Mesothelial cell of epicardium (in vitro differentiated cells): ENCODE measurements around the gene RIPOR3. TPM values are rescaled to one million over a fixed set of nuclear protein-coding genes. Genes with fewer than 3 reads are reported as not detected.

ENCODE experiments used
- DNase-seq, 2 experiments: peaks; one replicate each; pipeline ENCODE4 v3.0.0; 2021; ENCODE audit warnings: low spot score in 2 of 2; ENCODE audit not compliant: unreplicated experiment in 2 of 2
- H3K27ac Mint-ChIP-seq: 2 replicates; pipeline ENCODE4 v1.8.0; 2021; ENCODE audit warnings: mixed read lengths
- H3K27me3 Mint-ChIP-seq: 2 replicates; pipeline ENCODE4 v1.8.0; 2021; ENCODE audit warnings: low read depth, mixed read lengths
- H3K36me3 Mint-ChIP-seq: 2 replicates; pipeline ENCODE4 v1.8.0; 2021; ENCODE audit warnings: mixed read lengths
- H3K4me1 Mint-ChIP-seq: 2 replicates; pipeline ENCODE4 v1.8.0; 2021; ENCODE audit warnings: mixed read lengths
- H3K4me3 Mint-ChIP-seq: 2 replicates; pipeline ENCODE4 v1.8.0; 2021; ENCODE audit warnings: mild to moderate bottlenecking, moderate library complexity, mixed read lengths
- H3K9me3 Mint-ChIP-seq: 2 replicates; pipeline ENCODE4 v1.8.0; 2021; ENCODE audit warnings: mixed read lengths
- total RNA-seq: library from RNA; stranded (reverse); gene quantifications from 3 replicates; pipeline ENCODE4 v1.2.1, GENCODE V29; 2021
- TF ChIP-seq, protein P1 (sequence below): fragments of 200-600 bp; sonication (generic); IDR thresholded peaks from one replicate; pipeline ENCODE4 v1.5.0; 2021; ENCODE audit warnings: antibody characterized with exemption; ENCODE audit not compliant: unreplicated experiment

Gene RIPOR3
- total RNA-seq, 1 donor from 2014 or later, result 18.8 TPM

DNA sequence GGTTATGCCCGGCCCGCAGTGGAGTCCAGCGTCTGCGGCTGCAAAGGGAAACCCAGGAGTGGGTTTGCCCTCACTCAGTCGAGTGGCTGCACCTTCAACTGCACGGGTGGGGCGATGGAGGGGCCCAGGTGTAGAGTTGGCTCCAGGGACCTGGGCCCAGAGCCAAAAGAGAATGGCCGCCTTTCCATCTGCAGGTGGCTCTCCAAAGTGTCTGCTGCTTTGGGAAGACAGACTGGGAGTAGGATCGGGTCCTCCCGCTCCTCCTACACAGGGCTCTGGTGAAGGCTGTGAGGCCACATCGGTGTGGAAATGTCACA lies 101.0 kb downstream of the RIPOR3 start:
- H3K27ac Mint-ChIP-seq, result no peak overlapping the region
- H3K27me3 Mint-ChIP-seq, result no peaks in the 10 kb centered on the region
- H3K9me3 Mint-ChIP-seq, result no peaks in the 10 kb centered on the region
- peaks cover 2% of the 10 kb centered on the region for H3K4me1 Mint-ChIP-seq
- DNase-seq, result no peak
- H3K36me3 Mint-ChIP-seq, result peaks cover 8% of the 10 kb centered on the region
- no peak overlapping the region for H3K4me3 Mint-ChIP-seq
- TF ChIP-seq, protein P1, sequence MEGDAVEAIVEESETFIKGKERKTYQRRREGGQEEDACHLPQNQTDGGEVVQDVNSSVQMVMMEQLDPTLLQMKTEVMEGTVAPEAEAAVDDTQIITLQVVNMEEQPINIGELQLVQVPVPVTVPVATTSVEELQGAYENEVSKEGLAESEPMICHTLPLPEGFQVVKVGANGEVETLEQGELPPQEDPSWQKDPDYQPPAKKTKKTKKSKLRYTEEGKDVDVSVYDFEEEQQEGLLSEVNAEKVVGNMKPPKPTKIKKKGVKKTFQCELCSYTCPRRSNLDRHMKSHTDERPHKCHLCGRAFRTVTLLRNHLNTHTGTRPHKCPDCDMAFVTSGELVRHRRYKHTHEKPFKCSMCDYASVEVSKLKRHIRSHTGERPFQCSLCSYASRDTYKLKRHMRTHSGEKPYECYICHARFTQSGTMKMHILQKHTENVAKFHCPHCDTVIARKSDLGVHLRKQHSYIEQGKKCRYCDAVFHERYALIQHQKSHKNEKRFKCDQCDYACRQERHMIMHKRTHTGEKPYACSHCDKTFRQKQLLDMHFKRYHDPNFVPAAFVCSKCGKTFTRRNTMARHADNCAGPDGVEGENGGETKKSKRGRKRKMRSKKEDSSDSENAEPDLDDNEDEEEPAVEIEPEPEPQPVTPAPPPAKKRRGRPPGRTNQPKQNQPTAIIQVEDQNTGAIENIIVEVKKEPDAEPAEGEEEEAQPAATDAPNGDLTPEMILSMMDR, result no peak

GRCh38 chr20:50589548-50590347 lies 101.6 kb downstream of the RIPOR3 start:
- TF ChIP-seq, protein P1, result no peak
- no peaks in the 10 kb centered on the region for H3K27me3 Mint-ChIP-seq
- H3K4me3 Mint-ChIP-seq, result no peak overlapping the region
- H3K27ac Mint-ChIP-seq, result no peak overlapping the region
- no peaks in the 10 kb centered on the region for H3K4me1 Mint-ChIP-seq
- H3K9me3 Mint-ChIP-seq, result no peaks in the 10 kb centered on the region
- peaks cover 12% of the 10 kb centered on the region for H3K36me3 Mint-ChIP-seq
- DNase-seq, result no peak

DNA sequence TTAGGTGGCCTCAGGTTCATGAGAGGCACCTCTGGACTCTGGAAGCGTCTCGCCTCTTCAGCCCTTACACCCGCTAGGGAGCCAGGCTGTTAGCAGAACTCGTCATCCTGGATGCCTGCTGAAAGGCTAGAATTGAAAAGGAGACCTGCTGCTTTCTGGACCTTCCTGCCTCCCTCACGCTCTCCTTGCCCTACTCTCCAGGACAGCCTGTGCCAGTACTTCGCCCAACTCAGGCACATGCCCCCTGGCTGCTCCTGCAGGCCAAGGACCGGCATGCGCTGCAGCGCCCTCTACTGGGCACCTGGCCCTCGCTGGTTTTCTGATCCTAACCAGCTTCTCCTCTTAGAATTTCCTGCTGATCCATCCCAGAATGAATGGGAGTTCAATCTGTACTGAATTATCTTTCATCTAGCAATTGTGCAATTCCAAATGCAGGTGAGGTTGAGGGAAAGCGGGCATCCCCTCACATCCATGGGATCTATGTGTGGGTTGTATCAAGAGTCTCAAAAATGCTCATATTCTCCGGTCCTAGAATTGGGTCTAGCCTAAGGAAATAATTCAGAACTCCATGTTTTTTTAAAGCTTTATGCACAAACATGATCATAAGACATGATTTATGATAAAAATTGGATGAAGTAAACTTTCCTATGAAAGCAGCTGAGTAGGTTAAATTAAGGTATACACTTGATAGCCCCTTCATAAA lies 103.2 kb downstream of the RIPOR3 start:
- Mint-ChIP-seq H3K4me3 (no peak overlapping the region), H3K27ac (no peak overlapping the region), H3K36me3 (peaks cover 12% of the 10 kb centered on the region), H3K9me3 (no peaks in the 10 kb centered on the region), H3K4me1 (no peaks in the 10 kb centered on the region), H3K27me3 (no peaks in the 10 kb centered on the region)
- TF ChIP-seq, protein P1, result peak; percentile 73
- peak; percentile 53 to 75 for DNase-seq

- Mint-ChIP-seq H3K4me1 (no peaks in the 10 kb centered on the region), H3K27me3 (no peaks in the 10 kb centered on the region), H3K9me3 (no peaks in the 10 kb centered on the region), H3K4me3 (no peak overlapping the region), H3K27ac (no peak overlapping the region), H3K36me3 (peaks cover 12% of the 10 kb centered on the region)
- no peak for DNase-seq
- TF ChIP-seq, protein P1, result no peak
Measured at GRCh38 chr20:50587291-50587961, 103.9 kb downstream of the RIPOR3 start.

DNA sequence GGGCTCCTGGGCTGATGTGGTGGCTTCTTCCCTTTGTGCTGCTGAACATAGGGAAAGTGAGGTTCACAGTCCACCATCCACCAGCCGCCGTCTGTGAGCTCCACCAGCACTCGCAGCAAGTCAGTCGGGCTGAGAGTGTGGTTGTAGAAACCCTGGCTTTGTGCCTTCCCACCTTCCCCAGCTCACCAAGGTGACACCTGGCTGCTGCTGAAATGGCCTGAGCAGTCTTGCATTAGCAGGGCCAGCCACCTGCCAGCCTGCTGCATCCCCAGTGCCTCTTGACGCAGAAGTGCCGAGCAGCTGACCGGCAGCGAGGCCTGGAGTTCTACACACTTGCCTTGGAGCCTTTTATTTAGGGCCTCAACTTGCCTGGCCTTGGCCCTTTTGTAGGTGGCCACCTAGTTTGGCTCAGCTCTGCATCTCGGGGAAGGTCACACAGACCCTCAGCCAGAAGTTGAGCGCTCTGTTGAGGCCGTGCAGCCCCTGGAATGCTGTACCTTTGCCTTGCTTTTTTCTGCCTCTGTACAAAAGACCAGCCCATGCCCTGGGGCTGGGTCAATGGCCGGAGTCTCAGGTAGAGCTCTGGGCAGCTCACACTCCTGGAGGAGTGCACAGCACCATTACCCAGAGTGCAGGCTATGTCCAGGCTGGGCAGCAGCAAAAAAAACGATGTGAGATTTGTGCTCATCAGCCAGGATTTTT lies 104.7 kb downstream of the RIPOR3 start:
- no peak for DNase-seq
- Mint-ChIP-seq H3K4me1 (no peaks in the 10 kb centered on the region), H3K27ac (no peak overlapping the region), H3K27me3 (no peaks in the 10 kb centered on the region), H3K36me3 (peaks cover 12% of the 10 kb centered on the region), H3K4me3 (no peak overlapping the region), H3K9me3 (no peaks in the 10 kb centered on the region)
- TF ChIP-seq, protein P1, result no peak
